Tibial artery (tissue), 4 donors: ENCODE data around the gene SAMD3.
"Not testable (repeated sequence)": the region's sequence is repeated elsewhere in the genome, so short reads cannot be mapped to it uniquely, and the experiment has no call there.

Source experiments
- DNase-seq, 2 donors: peaks; one replicate each; pipeline ENCODE4 v3.0.0-alpha.2; 2019
- H3K27ac ChIP-seq, 2 donors: fragments of 200-600 bp; sonication (generic) in 1 of 2; 1 replicate in 1 of 2; 2 replicates in 1 of 2; pipeline ENCODE4 v1.5.1; 2018 to 2019; ENCODE audit warnings: mild to moderate bottlenecking in 1 of 2
- H3K27me3 ChIP-seq, 2 donors: fragments of 200-600 bp; sonication (generic) in 1 of 2; one replicate each; pipeline versions ENCODE4 v1.5.1 to v1.6.0; 2016 to 2019
- H3K36me3 ChIP-seq, 3 donors: fragments of 200-600 bp; sonication (generic) in 2 of 3; one replicate each; pipeline ENCODE4 v1.5.1; 2016 to 2019; ENCODE audit warnings: mild to moderate bottlenecking in 2 of 3
- H3K4me1 ChIP-seq, 4 donors: fragments of 200-600 bp; sonication (generic) in 2 of 4; 1 replicate in 3 of 4; 2 replicates in 1 of 4; pipeline ENCODE4 v1.5.1; 2016 to 2019
- H3K4me3 ChIP-seq, 2 donors: fragments of 200-600 bp; sonication (generic) in 1 of 2; 1 replicate in 1 of 2; 2 replicates in 1 of 2; pipeline ENCODE4 v1.5.1; 2018 to 2019; ENCODE audit warnings: mild to moderate bottlenecking in 2 of 2
- H3K9me3 ChIP-seq, 3 donors: fragments of 200-600 bp; sonication (generic) in 1 of 3; one replicate each; pipeline ENCODE4 v1.5.1; 2016 to 2019
- intact Hi-C: fragments of 100-400 bp; cut with DNase I; formaldehyde crosslinking; loops from one replicate; pipeline ENCODE4 v1.15.0; 2023; ENCODE audit warnings: low total_unique reads
- TF ChIP-seq, protein P1 (sequence below), 2 experiments: fragments of 200-600 bp in 1 of 2; fragments of 450-650 bp in 1 of 2; IDR thresholded peaks; one replicate each; pipeline ENCODE4 v1.5.1; 2017 to 2019; ENCODE audit warnings: antibody characterized with exemption in 2 of 2, mild to moderate bottlenecking in 1 of 2, moderate library complexity in 1 of 2

Gene SAMD3

GRCh38 chr6:130152908-130153510 is 69.7 kb downstream of the SAMD3 start:
- TF ChIP-seq, protein P1, sequence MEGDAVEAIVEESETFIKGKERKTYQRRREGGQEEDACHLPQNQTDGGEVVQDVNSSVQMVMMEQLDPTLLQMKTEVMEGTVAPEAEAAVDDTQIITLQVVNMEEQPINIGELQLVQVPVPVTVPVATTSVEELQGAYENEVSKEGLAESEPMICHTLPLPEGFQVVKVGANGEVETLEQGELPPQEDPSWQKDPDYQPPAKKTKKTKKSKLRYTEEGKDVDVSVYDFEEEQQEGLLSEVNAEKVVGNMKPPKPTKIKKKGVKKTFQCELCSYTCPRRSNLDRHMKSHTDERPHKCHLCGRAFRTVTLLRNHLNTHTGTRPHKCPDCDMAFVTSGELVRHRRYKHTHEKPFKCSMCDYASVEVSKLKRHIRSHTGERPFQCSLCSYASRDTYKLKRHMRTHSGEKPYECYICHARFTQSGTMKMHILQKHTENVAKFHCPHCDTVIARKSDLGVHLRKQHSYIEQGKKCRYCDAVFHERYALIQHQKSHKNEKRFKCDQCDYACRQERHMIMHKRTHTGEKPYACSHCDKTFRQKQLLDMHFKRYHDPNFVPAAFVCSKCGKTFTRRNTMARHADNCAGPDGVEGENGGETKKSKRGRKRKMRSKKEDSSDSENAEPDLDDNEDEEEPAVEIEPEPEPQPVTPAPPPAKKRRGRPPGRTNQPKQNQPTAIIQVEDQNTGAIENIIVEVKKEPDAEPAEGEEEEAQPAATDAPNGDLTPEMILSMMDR (IDR thresholded peaks at IDR 0.05) = no peak
- Histone ChIP-seq H3K4me3 (no peak overlapping the region), H3K27me3 (no peaks in the 10 kb centered on the region), H3K27ac (no peak overlapping the region), H3K9me3 (no peaks in the 10 kb centered on the region), H3K36me3 (no peaks in the 10 kb centered on the region), H3K4me1 (no peaks in the 10 kb centered on the region)
- no peak for DNase-seq
- intact Hi-C loops = no loop called here

GRCh38 chr6:130150906-130151305 is 71.8 kb downstream of the SAMD3 start:
- Histone ChIP-seq H3K36me3 (no peaks in the 10 kb centered on the region), H3K4me1 (no peaks in the 10 kb centered on the region), H3K4me3 (no peak overlapping the region), H3K9me3 (no peaks in the 10 kb centered on the region), H3K27me3 (no peaks in the 10 kb centered on the region), H3K27ac (no peak overlapping the region)
- TF ChIP-seq, protein P1 (IDR thresholded peaks at IDR 0.05) = no peak
- intact Hi-C loops = no loop called here
- DNase-seq = no peak

GRCh38 chr6:130149016-130149415 is 73.7 kb downstream of the SAMD3 start:
- H3K27me3 ChIP-seq, H3K4me1 ChIP-seq, H3K27ac ChIP-seq, H3K36me3 ChIP-seq, DNase-seq, intact Hi-C loops, H3K4me3 ChIP-seq, H3K9me3 ChIP-seq: not testable (repeated sequence)

DNA sequence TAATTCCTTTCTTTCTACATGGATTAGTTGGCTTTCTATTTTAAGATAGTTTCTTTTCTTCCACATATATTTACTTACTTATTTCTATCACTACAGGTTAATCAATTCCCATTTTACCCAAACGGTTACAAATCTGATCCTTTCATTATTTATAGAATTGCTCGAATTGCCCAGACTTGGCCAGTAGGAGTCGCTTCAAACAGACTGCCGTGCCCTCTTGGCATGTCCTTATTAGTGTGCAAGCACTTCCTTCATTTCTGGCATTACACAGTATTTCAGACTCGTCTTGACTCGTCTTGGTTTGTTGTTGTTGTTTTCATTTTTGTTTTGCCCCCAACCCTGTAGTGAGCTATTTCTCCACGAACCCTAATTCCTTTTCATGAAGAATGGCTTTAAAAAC is 74.6 kb downstream of the SAMD3 start:
- peaks cover 0 to 6% (median 0%) of the 10 kb centered on the region in 3 donors for H3K36me3 ChIP-seq
- no peak overlapping the region for H3K4me3 ChIP-seq
- intact Hi-C loops = no loop called here
- no peak overlapping the region for H3K27ac ChIP-seq
- no peaks in the 10 kb centered on the region for H3K4me1 ChIP-seq
- H3K27me3 ChIP-seq = no peaks in the 10 kb centered on the region
- no peak for DNase-seq
- no peaks in the 10 kb centered on the region for H3K9me3 ChIP-seq
- TF ChIP-seq, protein P1 (IDR thresholded peaks at IDR 0.05) = no peak

DNA sequence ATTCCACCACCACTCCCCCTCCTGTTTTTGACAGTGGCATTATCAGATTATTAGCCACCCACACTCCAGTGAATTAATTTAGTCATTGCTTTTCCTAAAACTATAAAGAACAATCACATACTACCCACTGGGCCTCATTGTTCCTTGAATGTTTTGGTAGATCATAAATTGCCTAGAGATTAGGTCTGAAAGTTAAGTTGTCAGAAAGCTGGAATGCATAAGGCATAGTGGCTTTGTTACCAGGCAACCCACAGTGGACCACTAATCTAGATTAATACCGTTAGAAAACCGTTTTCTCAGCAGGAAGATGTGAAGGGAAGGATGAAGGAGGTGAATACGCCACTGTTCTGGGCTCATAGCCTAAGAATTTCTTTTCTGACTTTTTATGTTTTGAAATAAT is 75.6 kb downstream of the SAMD3 start:
- intact Hi-C loops = no loop called here
- no peak overlapping the region for H3K4me3 ChIP-seq
- DNase-seq = no peak
- no peaks in the 10 kb centered on the region for H3K4me1 ChIP-seq
- peaks cover 0 to 6% (median 0%) of the 10 kb centered on the region in 3 donors for H3K36me3 ChIP-seq
- no peaks in the 10 kb centered on the region for H3K27me3 ChIP-seq
- H3K9me3 ChIP-seq = no peaks in the 10 kb centered on the region
- H3K27ac ChIP-seq = no peak overlapping the region
- TF ChIP-seq, protein P1 (IDR thresholded peaks at IDR 0.05) = no peak

- Histone ChIP-seq H3K4me1 (no peaks in the 10 kb centered on the region), H3K27ac (no peak overlapping the region), H3K36me3 (peaks cover 0 to 6% (median 4%) of the 10 kb centered on the region in 3 donors), H3K27me3 (no peaks in the 10 kb centered on the region), H3K9me3 (no peaks in the 10 kb centered on the region), H3K4me3 (no peak overlapping the region)
- TF ChIP-seq, protein P1 (IDR thresholded peaks at IDR 0.05) = no peak
- intact Hi-C loops = no loop called here
- DNase-seq = no peak
Observed at GRCh38 chr6:130143709-130144108, 79.0 kb downstream of the SAMD3 start.
